Neutrophil (primary cell): ENCODE data around the gene TXLNG.

Source experiments
- H3K27ac ChIP-seq: fragments of 200-600 bp; sonication (generic); 2 replicates; pipeline ENCODE4 v1.5.1; 2016; ENCODE audit warnings: mild to moderate bottlenecking, moderate library complexity
- H3K27me3 ChIP-seq: fragments of 200-600 bp; sonication (generic); 2 replicates; pipeline ENCODE4 v1.6.0; 2016; ENCODE audit warnings: mild to moderate bottlenecking
- H3K36me3 ChIP-seq: fragments of 200-600 bp; sonication (generic); 2 replicates; pipeline ENCODE4 v1.5.1; 2017
- H3K4me1 ChIP-seq, 2 experiments: fragments of 200-600 bp in 1 of 2; sonication (generic) in 1 of 2; 1 replicate in 1 of 2; 2 replicates in 1 of 2; pipeline versions ENCODE4 v1.5.1 to v1.6.1; 2013 to 2016; ENCODE audit warnings: low read depth in 1 of 2, low read length in 1 of 2, mild to moderate bottlenecking in 1 of 2, moderate library complexity in 1 of 2; ENCODE audit not compliant: control insufficient read depth in 1 of 2, insufficient read depth in 1 of 2
- H3K4me3 ChIP-seq, 2 experiments: fragments of 200-600 bp in 1 of 2; sonication (generic) in 1 of 2; 1 replicate in 1 of 2; 2 replicates in 1 of 2; pipeline ENCODE4 v1.5.1; 2013 to 2016; ENCODE audit warnings: low read depth in 1 of 2, low read length in 1 of 2, mild to moderate bottlenecking in 1 of 2, moderate library complexity in 1 of 2
- H3K9me3 ChIP-seq: fragments of 200-600 bp; sonication (generic); 2 replicates; pipeline ENCODE4 v1.5.1; 2016
- TF ChIP-seq, protein P1 (sequence below): fragments of 200-600 bp; sonication (generic); IDR thresholded peaks from 2 replicates; pipeline ENCODE4 v1.5.1; 2016; ENCODE audit warnings: antibody characterized with exemption

Gene TXLNG

DNA sequence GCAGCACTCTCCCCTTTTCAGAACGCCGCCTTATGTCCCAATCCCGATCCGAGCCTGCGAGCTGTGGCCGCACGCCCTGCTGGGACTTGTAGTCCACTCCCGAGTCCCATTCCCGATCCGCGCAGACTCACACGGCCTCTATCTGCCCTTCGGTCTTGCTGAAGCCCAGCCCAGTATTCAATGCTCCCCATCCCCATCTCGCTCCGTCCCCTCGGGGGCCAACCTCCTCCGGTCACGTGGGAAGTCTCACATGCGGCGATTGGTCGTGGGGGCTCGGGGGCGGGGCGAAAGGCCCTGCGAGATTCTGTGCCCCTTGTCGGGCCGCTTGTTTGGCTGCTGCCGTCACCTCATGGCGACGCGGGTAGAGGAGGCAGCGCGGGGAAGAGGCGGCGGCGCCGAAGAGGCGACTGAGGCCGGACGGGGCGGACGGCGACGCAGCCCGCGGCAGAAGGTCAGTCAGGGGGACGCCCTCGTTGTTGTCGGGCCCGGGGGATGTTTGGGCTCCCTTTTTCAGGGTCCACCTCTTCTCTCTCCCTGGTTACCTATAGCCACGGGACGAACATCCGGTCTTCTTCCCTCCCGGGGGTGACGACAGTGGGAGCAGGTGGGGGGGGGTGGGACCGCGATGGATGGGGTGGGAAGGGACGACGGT lies at the start of gene TXLNG:
TSS of gene TXLNG (plus strand) at position 328 of the 652 bp plus-strand sequence. CDS start at position 350, 22 bp downstream.
- H3K4me3 ChIP-seq: peak within 1 kb of the TSS; percentile 69 to 83
- TF ChIP-seq, protein P1, sequence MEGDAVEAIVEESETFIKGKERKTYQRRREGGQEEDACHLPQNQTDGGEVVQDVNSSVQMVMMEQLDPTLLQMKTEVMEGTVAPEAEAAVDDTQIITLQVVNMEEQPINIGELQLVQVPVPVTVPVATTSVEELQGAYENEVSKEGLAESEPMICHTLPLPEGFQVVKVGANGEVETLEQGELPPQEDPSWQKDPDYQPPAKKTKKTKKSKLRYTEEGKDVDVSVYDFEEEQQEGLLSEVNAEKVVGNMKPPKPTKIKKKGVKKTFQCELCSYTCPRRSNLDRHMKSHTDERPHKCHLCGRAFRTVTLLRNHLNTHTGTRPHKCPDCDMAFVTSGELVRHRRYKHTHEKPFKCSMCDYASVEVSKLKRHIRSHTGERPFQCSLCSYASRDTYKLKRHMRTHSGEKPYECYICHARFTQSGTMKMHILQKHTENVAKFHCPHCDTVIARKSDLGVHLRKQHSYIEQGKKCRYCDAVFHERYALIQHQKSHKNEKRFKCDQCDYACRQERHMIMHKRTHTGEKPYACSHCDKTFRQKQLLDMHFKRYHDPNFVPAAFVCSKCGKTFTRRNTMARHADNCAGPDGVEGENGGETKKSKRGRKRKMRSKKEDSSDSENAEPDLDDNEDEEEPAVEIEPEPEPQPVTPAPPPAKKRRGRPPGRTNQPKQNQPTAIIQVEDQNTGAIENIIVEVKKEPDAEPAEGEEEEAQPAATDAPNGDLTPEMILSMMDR: no peak
- H3K4me1 ChIP-seq: peaks cover 5 to 28% of the 10 kb centered on the region in 2 experiments
- peak within 1 kb of the TSS; percentile 79 for H3K27ac ChIP-seq
- no peaks in the 10 kb centered on the region for H3K9me3 ChIP-seq
- H3K36me3 ChIP-seq: no peaks in the 10 kb centered on the region
- no peaks in the 10 kb centered on the region for H3K27me3 ChIP-seq

DNA sequence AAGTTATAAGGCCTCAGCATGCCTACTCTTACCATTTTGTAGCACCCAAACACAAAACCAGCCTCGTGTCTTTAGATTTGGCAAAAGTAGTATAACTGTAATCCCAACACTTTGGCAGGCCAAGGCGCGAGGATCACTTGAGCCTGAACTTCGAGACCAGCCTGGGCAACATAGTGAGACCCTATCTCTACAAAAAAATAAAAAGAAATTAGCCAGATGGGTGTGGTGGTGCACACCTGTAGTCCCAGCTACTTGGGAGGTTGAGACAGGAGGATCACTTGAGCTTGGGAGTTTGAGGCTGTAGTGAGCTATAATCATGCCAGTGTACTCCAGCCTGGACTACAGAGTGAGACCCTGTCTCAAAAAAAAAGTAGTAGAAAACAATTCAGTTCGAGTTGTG lies 49.2 kb upstream of the TXLNG start:
- TF ChIP-seq, protein P1: no peak
- no peaks in the 10 kb centered on the region for H3K9me3 ChIP-seq
- H3K27me3 ChIP-seq: no peaks in the 10 kb centered on the region
- H3K27ac ChIP-seq: no peak overlapping the region
- peaks cover 30% of the 10 kb centered on the region for H3K36me3 ChIP-seq
- no peak overlapping the region for H3K4me3 ChIP-seq
- H3K4me1 ChIP-seq: peaks cover 6 to 12% of the 10 kb centered on the region in 2 experiments

DNA sequence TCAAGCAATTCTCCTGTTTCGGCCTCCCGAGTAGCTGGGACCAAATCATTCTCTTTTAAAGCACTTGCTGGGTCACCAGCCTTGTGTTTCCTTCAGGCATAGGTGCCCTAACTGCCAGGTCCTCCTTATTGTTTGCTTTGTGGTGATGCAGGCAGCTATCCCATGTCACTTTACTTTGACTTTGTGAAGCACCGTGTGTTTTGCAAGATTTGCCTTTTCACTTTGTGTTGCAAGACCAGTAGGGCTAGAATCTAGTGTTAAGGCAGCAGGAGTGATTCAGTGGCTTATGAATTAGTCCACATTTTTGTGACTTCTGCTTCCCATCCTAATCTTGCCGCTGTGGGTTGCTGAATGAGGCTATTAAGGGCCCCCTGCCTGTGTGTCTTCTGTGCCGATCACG lies 46.7 kb upstream of the TXLNG start:
- H3K4me3 ChIP-seq: no peak overlapping the region
- H3K27ac ChIP-seq: peak overlapping the region; percentile 68
- TF ChIP-seq, protein P1: no peak
- peaks cover 6 to 12% of the 10 kb centered on the region in 2 experiments for H3K4me1 ChIP-seq
- H3K36me3 ChIP-seq: peaks cover 45% of the 10 kb centered on the region
- H3K9me3 ChIP-seq: no peaks in the 10 kb centered on the region
- H3K27me3 ChIP-seq: no peaks in the 10 kb centered on the region

DNA sequence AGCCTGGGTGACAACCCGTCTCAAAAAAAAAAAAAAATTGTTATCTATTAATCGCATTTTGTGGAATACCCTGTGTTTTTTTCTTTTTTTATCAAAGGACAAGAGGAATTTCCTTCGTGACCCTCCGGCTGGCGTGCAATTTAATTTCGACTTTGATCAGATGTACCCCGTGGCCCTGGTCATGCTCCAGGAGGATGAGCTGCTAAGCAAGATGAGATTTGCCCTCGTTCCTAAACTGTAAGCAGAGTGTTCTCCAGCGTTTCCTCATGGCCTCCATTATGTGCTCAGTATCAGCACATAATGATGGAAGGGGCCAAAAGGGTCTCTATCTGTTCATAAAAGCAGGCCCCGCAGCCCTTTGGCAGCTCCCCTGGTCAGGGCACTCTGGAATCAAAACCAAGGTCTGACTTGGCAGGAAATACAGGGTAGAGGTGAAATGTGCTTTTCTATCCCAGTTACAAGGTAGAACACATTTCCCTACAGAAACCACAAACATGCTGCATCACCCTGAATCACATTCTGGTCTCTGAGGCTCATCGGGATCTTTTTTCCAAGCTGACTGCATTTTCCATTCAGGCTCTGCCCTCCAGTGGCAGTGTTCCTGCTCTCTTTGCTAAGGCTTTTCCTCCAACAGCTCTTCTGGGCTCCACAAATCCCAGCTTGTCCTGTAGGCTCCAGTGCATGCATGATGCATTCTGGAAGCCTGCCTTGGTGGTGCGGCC lies 42.5 kb upstream of the TXLNG start:
- Histone ChIP-seq H3K36me3 (peaks cover 49% of the 10 kb centered on the region), H3K27ac (no peak overlapping the region), H3K4me1 (peaks cover 6 to 12% of the 10 kb centered on the region in 2 experiments), H3K9me3 (no peaks in the 10 kb centered on the region), H3K4me3 (no peak overlapping the region), H3K27me3 (no peaks in the 10 kb centered on the region)
- TF ChIP-seq, protein P1: no peak

DNA sequence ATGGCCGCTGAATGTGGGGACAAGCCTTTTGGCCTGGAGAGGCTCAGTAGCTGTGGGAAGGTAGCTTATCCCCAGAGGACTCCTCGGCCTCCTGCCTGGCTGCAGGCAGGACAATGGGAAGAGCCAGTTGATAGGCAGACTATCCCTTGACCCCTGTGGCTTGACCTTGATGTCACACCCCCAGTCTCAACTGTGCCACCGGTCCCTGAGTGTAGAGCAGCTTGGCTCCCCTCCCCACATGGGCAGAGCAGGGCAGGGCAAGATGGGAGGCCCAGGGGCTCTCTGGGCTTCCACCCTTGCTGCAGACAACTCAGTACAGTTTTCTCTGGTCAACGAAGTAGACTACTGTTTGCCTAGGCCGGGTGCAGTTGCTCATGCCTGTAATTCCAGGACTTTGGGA lies 41.2 kb upstream of the TXLNG start:
- H3K27me3 ChIP-seq: no peaks in the 10 kb centered on the region
- H3K4me3 ChIP-seq: no peak overlapping the region
- peaks cover 0 to 5% of the 10 kb centered on the region in 2 experiments for H3K4me1 ChIP-seq
- H3K36me3 ChIP-seq: peaks cover 61% of the 10 kb centered on the region
- no peak overlapping the region for H3K27ac ChIP-seq
- TF ChIP-seq, protein P1: no peak
- no peaks in the 10 kb centered on the region for H3K9me3 ChIP-seq
